ENCODE data around the gene TRIM44. TPM values are rescaled to one million over a fixed set of nuclear protein-coding genes. Genes with fewer than 3 reads are reported as not detected.

TRIM44 gene
- total RNA-seq, 1 experiment from 2014 or later, result 191 TPM

DNA sequence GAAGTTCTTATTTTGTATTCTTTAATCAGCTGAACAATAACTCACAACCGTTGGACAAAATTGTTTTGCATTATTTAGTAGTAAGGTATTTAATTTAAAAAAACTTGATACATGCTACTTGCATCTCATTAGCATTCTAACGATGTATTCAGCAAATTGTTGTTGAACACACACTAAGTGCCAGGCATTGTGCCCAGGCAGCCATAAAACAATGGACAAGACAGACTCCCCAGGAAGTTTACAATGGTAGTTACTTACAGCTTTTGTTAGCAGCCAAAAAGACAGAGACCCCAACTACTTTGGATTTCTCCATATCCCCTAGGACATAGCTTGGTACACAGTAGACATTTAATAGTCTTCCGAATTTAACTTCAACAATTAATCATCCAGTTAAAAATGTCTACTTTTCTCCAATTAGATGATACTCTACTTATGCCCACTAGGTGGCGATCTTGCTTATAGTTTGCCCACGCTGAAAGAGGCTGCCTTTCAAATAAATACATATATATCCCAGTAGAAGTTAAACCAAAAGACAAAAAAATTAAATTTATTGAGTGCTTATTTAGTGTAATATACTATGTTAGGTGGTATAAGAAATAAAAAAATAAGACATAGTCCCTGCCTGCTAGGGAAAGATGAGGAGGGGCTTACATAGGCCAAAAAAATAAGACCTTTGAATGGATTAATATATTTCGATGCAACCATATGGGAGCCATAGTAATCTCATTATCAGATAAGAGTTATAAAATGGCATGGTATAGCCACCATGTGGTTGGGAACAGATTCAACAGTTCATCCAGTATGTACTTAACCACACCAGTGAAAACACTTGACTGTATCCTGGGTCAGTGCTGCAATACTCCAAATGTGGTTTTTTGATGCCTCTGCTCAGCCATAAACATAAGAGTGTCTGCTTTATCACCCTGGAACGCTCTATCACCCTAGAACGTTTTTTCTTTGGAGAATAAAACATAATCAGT, 46.4 kb upstream of the TRIM44 start:
- no peaks in the 10 kb centered on the region for H3K36me3 ChIP-seq (ENCODE audit: insufficient read depth, low read length, poor library complexity, severe bottlenecking)
- CTCF ChIA-PET, result interaction anchor here (0.6 to 2.0 kb wide), 7 partner anchors 36 to 643 kb away, joined by 3 to 12 read pairs (median 4); no protein-coding TSS in a partner anchor
- POLR2A ChIA-PET (ENCODE audit: low non-redundant PET), result no interaction called here
- peaks cover 37% of the 10 kb centered on the region for H3K4me1 ChIP-seq (ENCODE audit: insufficient read depth, low read length, poor library complexity, severe bottlenecking)
- intact Hi-C loops (cut with micrococcal nuclease; ENCODE audit: unreplicated experiment), result loop anchor here (1.0 to 10.0 kb wide), 9 partner anchors 129 to 865 kb away; no protein-coding TSS in a partner anchor
- H3K27ac ChIP-seq (ENCODE audit: low read depth, low read length, poor library complexity, severe bottlenecking), result no peak overlapping the region
- BruUV-seq (replicated peaks), result no TSS peak
- TF ChIP-seq, protein P1, sequence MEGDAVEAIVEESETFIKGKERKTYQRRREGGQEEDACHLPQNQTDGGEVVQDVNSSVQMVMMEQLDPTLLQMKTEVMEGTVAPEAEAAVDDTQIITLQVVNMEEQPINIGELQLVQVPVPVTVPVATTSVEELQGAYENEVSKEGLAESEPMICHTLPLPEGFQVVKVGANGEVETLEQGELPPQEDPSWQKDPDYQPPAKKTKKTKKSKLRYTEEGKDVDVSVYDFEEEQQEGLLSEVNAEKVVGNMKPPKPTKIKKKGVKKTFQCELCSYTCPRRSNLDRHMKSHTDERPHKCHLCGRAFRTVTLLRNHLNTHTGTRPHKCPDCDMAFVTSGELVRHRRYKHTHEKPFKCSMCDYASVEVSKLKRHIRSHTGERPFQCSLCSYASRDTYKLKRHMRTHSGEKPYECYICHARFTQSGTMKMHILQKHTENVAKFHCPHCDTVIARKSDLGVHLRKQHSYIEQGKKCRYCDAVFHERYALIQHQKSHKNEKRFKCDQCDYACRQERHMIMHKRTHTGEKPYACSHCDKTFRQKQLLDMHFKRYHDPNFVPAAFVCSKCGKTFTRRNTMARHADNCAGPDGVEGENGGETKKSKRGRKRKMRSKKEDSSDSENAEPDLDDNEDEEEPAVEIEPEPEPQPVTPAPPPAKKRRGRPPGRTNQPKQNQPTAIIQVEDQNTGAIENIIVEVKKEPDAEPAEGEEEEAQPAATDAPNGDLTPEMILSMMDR (conservative IDR thresholded peaks at IDR 0.05; ENCODE audit: low read depth, low read length), result peak; percentile 99
- no peak for TF ChIP-seq EZH2 (IDR thresholded peaks at IDR 0.05; ENCODE audit: borderline replicate concordance, low read depth, low read length, poor library complexity, severe bottlenecking)
- peak; percentile 90 for DNase-seq (ENCODE audit: low spot score)
- H3K27me3 ChIP-seq (replicated peaks; ENCODE audit: insufficient read depth, low read depth, low read length, poor library complexity), result peaks cover 24% of the 10 kb centered on the region
- H3K9me3 ChIP-seq (ENCODE audit: low read depth, low read length, poor library complexity, severe bottlenecking), result no peaks in the 10 kb centered on the region
- H3K4me3 ChIP-seq (ENCODE audit: low read depth, low read length, poor library complexity, severe bottlenecking), result no peak overlapping the region

DNA sequence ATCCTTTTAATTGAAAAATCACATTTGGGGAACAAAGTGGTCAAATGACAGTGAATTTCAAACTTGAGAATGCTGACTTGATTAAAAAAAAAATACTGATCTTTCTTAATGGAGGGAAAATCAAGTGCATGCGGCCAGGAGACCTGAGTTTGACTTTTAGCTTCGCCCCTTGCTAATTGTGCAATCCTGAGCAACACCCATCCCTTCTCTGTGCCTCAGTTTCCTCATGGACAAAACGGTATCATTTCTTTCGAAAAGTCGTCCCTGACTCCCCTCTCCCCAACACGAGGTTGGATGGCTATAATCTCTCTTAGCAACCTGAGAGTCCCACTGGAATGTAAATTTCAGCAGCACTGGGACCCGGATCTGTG, 45.3 kb upstream of the TRIM44 start:
- Histone ChIP-seq H3K4me3 (ENCODE audit: low read depth, low read length, poor library complexity, severe bottlenecking) (peak overlapping the region; percentile 56), H3K9me3 (ENCODE audit: low read depth, low read length, poor library complexity, severe bottlenecking) (no peaks in the 10 kb centered on the region), H3K4me1 (ENCODE audit: insufficient read depth, low read length, poor library complexity, severe bottlenecking) (peaks cover 48% of the 10 kb centered on the region), H3K36me3 (ENCODE audit: insufficient read depth, low read length, poor library complexity, severe bottlenecking) (no peaks in the 10 kb centered on the region), H3K27me3 (replicated peaks; ENCODE audit: insufficient read depth, low read depth, low read length, poor library complexity) (peaks cover 13% of the 10 kb centered on the region), H3K27ac (ENCODE audit: low read depth, low read length, poor library complexity, severe bottlenecking) (peak overlapping the region; percentile 17)
- POLR2A ChIA-PET (ENCODE audit: low non-redundant PET), result no interaction called here
- intact Hi-C loops (cut with micrococcal nuclease; ENCODE audit: unreplicated experiment), result loop anchor here (2.0 to 10.0 kb wide), 7 partner anchors 130 to 864 kb away; no protein-coding TSS in a partner anchor
- no peak for DNase-seq (ENCODE audit: low spot score)
- BruUV-seq (replicated peaks), result TSS peak; percentile 38
- TF ChIP-seq, protein P1 (conservative IDR thresholded peaks at IDR 0.05; ENCODE audit: low read depth, low read length), result no peak
- no peak for TF ChIP-seq EZH2 (IDR thresholded peaks at IDR 0.05; ENCODE audit: borderline replicate concordance, low read depth, low read length, poor library complexity, severe bottlenecking)
- CTCF ChIA-PET, result interaction anchor here (1.0 to 3.9 kb wide), 2 partner anchors 205 to 642 kb away, joined by 5 to 41 read pairs; no protein-coding TSS in a partner anchor

DNA sequence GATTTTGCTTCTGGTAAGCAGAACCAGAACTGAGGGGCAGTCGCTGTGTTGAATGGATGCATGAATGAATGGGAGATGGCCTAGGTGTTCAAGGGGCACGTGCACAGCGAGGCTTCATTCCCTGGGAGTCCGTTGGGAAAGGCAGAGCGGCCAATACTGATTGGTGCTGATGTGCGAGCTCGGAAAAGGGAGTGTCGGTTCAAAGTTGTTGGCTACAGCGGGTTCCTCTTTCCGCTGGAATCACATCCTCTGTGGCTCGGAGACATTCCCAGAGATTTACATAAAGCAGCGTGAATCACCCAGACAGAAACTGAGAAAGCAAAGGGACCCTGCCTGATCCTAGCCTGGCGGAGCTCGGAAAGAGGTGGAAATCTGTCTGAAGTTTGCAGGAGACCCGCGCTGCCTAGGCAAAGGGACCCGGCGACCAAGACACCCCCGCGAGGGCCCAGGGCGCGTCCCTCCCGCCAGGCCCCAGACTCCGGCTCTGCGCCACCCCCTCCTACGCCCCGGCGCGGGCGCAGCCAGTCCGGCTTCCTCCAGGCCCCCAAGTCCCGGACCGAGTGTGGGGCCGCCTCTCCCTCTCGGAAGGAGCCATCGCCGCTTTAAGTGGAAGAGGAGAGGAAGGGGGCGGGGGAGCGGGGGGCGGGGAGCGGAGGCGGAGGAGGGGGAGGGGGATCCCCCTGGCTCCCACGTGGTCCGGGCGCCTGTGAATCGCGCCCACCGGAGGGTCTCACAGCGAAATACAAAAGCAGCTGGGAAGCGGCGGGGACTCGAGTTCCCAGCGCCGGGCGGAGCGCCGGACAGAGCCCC, 44.7 kb upstream of the TRIM44 start, which contains the start of gene FJX1:
Gene FJX1, plus strand, starts transcription at position 774 of the 810 bp plus-strand sequence. CDS start 177 bp downstream, outside the sequence.
- TF ChIP-seq, protein P1 (conservative IDR thresholded peaks at IDR 0.05; ENCODE audit: low read depth, low read length), result no peak
- TF ChIP-seq EZH2 (IDR thresholded peaks at IDR 0.05; ENCODE audit: borderline replicate concordance, low read depth, low read length, poor library complexity, severe bottlenecking), result no peak
- H3K4me1 ChIP-seq (ENCODE audit: insufficient read depth, low read length, poor library complexity, severe bottlenecking), result peaks cover 54% of the 10 kb centered on the region

More for the DNA sequence above, 44.7 kb upstream of the TRIM44 start, which contains the start of gene FJX1:
- H3K9me3 ChIP-seq (ENCODE audit: low read depth, low read length, poor library complexity, severe bottlenecking), result no peaks in the 10 kb centered on the region
- peak within 1 kb of the TSS; percentile 56 for H3K4me3 ChIP-seq (ENCODE audit: low read depth, low read length, poor library complexity, severe bottlenecking)
- ChIA-PET POLR2A (ENCODE audit: low non-redundant PET) (no interaction called here), CTCF (interaction anchor here (0.6 to 3.9 kb wide), 4 partner anchors 65 to 641 kb away, joined by 3 to 41 read pairs (median 8); no protein-coding TSS in a partner anchor)
- peak within 1 kb of the TSS; percentile 72 for H3K27ac ChIP-seq (ENCODE audit: low read depth, low read length, poor library complexity, severe bottlenecking)
- peak; percentile 98 for DNase-seq (ENCODE audit: low spot score)
- intact Hi-C loops (cut with micrococcal nuclease; ENCODE audit: unreplicated experiment), result loop anchor here (2.0 to 10.0 kb wide), 7 partner anchors 131 to 863 kb away; no protein-coding TSS in a partner anchor
- no TSS peak for BruUV-seq (replicated peaks)
- H3K36me3 ChIP-seq (ENCODE audit: insufficient read depth, low read length, poor library complexity, severe bottlenecking), result no peaks in the 10 kb centered on the region
- peaks cover 7% of the 10 kb centered on the region for H3K27me3 ChIP-seq (replicated peaks; ENCODE audit: insufficient read depth, low read depth, low read length, poor library complexity)
